GM19395 (cell line): ENCODE results near the gene DSP.

ENCODE experiments used
- ATAC-seq: cut with Tn5 transposase; IDR thresholded peaks from one replicate; pipeline ENCODE4 v1.9.1; 2021; ENCODE audit warnings: mild to moderate bottlenecking, moderate library complexity; ENCODE audit not compliant: unreplicated experiment

Gene DSP

DNA sequence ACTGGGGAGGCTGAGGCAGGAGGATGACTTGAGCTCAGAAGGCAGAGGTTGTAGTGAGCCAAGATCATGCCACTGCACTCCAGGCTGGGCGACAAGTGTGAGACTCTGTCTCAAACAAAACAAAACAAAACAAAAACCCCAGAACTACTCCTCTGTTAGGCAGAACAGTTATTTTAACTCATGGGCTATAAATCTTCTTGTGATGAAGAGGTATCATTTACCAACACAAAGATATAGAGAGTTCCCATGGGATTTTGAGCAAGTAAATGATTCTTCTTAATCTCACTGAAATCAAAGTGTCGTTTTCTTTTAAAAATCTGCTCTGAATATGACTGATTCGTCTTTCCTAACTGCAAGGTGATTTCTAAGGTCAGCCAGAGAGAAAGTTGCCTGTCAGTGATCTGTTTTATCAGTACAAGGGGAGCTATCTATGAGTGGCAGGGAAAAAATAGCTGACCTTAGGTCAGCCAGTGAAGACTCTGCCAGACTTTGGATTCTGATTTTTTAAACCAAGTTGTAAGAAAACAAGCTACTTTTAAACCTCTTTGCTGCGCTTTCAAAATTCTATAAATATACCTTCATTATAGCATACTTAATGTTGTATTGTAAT, 3.8 kb upstream of the DSP start:
- no peak for ATAC-seq

DNA sequence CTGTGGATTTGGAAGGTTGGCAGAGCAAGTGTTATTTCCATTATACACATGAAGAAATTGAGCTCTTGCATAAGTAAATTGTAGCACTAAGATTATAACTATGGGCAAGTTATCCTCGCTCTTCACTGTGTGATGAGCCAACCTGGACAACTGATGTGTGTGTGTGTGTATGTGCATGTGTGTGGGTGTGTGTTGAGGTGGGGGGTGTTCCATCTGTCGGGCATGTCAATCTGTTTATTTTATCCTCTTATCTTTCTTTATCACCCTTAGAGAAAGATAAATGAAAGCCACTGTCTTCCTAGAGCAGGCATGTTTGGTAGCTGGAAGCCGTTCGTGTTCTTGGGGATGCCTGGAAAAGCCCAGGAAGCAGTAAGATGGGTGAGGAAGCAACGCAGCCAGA, 3.0 kb upstream of the DSP start:
- no peak for ATAC-seq

DNA sequence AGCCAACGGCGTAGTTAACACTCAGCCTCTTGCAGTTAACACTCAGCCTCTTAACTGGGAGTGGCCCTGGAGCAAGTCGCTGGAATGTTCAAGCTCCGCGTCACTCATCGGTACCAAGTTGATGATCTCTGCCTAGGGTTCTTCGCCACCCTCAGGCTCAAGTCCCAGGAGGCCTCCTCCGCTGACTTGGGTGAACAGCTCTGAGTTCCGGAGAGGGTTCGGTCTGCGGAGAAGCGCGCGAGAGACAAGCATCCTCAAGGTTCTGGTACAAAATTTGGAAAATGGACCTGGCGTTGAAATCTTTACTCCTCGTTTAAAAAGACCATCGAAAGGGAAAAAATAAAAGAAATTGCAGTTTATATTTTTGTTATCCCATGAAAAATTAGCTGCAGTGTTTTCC, 876 bp upstream of the DSP start:
- no peak for ATAC-seq

DNA sequence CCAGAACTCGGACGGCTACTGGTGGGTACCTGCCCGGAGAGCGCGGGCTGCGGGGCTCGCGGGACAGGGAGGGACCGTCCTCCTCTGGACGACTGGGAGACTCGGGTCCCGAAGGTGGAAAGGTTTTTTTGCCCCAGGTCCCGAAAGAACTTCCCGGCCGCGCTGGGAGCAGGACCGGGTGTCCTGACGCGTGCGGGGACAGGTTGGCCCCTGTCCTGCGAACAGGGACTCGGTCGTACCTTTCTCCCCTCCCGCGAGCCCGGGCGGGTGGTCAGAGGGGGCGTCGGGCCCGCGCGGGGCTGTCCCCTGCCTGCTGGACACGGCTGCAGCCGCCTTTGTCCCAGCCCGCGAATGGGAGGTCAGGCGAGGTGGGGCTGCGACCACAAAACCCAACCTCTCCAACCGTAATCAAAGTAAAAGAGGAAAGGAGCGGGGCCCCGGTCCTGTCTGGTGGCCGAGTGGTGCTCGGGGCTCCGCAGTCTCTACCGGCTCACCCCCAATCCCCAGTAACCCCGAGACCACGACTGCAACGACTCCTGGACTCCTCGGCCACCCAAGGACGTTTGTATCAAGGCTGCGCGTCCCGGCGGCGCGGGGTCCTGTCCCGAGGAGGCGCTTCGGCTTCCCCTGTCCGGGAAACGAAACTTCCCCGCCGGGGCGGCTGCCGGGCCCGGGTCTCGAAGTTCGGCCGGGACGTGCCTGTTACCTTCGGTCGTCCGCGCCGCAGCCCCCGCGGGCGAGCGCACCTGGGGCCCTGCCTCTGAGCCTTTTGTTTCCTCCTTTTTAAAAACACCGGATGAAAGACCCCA, 798 bp downstream of the DSP start:
- ATAC-seq, result no peak

DNA sequence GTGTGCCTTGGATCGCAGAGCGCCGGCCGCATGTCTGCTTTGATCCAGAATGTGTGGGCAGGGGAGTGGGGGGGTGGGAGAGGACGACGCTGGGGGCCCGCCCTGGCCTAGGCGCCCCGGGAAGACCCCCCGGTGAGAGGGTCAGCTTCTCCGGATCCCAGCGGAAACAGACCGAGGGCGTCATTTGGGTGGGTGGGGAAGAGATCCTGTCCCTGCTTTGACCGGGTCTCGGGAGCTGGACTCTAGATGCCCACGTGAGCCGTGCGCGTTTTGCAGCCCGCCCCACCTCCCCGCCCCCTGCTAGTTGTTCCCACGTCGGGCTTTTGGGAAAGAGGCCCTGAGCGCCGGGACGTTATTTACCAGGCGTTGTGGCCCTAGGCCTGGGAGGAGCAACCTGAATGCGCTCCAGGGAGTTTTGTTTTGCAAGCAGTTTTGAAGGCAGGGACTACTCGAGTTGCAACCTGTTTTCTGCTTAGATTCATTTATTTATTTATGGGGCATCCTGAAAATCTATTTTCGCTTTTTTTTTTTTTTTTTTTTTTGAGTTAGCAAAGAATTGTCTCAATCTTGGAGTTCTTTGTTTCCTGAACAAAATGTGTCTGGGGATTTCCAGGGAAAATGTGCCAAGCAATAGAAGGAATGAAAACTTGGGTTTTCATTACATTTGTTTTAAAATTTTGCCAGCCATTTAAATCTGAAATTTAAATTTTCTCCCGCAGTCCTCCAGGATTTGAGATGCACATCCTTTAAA, 1.6 kb downstream of the DSP start:
- ATAC-seq, result no peak

DNA sequence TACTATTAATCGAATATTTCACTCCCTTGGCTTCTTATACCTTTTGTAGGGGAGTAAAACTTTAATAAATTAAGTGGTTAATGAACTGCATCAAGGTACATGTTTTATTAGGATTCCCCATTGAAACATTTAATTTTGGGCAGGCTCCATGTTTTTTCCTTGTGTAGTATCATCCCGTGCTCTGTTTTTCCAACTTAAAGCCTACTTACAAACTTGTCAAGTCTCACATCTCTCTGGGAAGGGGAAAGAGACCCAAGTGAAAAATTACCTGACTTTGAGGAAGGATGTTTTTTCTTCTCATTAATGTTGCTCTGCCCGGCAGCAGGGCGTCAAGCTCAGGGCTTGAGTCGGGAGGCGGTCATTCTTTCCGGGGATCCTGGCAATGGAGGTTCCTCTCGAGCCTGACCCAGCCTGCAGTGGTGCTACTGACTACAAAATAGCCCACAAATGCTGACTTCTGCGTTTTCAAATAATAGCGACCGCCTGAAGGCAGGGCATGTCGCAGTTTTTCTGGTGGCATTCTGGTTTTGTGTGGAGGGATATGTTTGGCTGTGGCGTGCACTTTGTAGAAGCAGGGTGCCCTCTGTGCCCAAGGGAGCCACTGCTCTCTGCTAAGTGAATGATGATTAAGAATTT, 2.4 kb downstream of the DSP start:
- ATAC-seq, result no peak

DNA sequence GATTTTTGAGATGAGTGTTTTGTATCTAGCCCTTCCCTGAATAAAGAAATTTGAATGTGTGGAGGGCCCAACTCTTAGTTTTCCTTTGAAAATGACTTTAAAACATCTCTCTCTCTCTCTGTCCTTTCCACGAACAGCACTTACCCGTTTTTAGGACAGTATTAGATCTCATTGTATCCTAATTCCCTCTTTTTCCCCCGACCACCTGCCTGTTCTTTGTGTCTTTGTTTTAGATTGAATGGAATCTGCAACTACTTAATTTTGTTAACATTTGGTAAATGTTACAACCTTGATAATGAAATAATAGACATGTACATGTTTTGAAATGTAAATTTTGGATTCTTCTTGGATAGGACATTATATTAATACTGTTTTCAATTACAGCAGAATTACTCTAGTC, 3.1 kb downstream of the DSP start:
- ATAC-seq, result no peak

DNA sequence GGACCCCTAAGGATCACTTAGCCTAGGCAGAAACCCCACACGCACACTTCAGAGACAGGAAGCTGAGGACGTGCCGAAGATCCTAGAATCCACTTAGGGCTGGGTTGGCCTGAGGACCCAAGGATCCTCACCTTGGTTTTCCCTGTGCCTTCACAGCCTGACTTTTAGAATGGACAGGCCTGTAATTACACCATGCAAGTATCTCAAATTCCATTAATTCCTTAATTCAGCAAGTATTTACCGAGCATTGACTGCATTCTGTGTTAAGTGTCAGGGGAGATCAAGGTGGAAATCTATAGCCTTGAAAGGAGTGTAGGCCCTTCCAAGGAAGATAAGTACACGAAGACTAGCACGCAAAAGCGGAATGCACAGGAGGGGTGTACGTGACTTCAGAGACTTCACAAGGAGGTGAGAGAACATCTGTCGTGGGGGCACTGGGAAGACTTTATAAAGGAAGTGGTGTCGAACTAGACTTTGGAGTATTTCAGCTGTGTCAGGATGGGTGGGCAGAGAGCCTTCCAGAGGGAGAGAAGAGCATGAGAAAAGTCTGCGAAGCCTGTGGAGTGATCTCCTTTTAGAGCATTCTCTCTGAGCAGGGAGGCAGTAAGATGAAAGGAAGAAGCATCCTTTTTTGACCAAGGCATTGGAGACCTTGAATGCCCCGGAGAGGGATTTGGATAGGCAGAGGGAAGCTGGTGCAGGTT, 4.0 kb downstream of the DSP start:
- ATAC-seq, result no peak

DNA sequence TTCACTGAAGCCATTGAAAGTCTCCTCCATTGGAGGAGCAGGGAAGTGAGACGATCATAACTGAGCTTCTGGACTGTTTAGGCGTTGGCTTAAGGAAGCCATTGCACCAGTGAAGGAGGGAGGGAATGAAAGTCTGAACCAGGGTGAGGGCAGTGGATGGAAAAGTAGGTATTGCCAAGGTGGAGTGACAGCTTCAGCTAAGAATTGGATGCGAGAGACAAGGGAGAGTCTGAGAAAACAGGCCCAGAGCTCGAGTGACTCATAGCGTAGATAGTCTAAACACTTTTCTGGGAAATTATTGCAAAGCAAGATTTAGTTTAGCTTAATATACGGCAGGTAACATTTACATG, 4.5 kb downstream of the DSP start:
- no peak for ATAC-seq

DNA sequence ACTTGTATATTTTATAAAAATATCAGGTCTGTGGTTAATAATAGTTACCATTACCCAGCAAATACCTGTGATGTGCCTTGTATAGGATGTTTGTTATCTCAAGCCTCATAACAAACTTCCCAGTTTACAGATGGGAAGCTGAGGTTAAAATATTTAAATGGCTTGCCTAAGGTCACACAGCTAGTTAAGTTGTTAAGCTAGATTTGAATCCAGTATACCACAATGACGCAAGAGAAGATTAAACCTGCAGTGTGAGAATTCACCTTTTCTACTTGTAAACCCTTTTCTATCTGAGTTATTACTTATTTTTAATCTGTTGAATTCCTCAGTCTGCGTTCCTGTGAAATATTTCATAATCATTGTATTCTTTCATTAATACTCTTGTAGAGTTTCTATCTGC, 4.9 kb downstream of the DSP start:
- no peak for ATAC-seq

DNA sequence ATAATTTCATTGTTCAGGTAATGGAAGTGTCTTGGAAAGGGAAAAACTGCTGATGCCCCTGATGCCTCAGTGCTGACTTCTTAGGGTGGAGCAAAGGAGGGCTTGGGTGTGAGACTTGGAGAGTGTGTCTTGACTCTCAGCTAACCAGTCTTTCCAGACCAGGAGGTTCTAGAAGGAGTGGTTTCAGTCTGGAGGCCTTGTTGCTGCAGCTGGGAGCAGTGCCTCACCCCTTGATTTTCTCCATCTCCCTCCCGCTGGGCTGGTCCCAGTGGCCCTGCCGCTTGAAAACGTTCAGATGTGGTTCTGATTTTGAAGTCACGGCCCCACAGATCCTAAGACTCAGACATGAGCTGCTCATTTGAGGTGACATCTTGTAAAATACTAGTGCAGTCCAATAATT, 5.4 kb downstream of the DSP start:
- no peak for ATAC-seq

DNA sequence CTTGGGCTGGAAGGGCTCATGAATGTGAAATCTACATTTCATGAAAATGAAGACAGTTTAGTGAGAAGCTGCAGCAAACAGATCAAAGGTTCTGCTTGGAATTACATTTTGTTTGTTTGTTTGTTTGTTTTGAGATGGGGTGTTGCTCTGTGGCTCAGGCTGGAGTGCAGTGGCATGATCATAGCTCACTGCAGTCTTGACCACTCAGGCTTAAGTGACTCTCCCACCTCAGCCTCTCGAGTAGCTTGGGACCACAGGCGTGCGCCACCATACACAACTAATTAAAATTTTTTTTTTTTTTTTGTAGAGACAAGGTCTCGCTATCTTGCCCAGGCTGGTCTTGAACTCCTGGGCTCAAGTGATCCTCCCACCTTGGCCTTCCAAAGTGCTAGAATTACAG, 5.8 kb downstream of the DSP start:
- ATAC-seq, result no peak

DNA sequence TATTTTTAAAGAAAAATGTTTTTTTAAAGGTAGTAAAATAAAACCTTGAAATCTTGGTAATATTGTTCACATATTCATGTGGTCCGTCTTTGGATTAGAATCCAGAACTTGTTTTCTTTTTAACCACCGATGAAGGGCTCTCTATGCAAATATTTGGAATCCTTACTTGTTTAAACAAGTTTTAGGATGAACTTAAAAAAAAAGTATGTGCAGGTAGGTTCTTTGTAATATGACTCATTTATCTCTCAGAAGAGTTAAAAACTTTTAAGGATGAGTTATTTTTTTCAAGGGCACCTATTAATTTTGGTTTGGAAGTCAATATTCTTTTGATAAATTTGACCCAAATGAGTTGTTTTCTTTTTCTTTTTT, 8.9 kb downstream of the DSP start:
- no peak for ATAC-seq

DNA sequence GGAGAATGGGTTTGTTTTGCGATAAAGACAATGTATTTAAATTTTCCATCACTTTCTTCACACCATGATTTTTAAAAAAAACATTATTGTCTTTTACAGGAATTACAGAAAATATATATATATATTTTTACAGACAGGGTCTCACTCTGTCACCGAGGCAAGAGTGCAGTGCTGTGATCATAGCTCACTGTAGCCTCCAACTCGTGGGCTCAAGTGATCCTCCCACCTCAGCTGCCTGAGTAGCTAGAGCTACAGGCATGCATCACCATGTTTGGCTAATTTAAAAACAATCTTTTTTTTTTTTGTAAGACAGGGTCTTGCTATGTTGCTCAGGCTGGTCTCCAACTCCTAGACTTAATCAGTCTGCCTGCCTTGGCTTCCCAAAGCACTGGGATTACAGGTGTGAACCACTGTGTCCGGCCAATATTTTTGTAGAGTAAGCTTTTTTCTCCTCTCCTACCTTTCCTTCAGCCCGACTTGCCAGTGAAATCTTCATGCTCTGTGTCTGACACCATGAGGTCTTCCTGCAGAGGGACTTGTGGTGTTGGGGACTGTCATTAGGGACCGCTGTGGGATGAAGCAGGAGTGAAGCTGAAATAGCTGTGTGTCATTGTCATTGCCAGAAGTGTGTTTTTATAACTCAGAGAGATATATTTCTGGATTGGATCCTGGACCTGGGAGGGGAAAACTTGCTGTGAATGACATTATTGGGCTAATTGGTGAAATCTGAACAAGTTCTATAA, 13.2 kb downstream of the DSP start:
- no peak for ATAC-seq

DNA sequence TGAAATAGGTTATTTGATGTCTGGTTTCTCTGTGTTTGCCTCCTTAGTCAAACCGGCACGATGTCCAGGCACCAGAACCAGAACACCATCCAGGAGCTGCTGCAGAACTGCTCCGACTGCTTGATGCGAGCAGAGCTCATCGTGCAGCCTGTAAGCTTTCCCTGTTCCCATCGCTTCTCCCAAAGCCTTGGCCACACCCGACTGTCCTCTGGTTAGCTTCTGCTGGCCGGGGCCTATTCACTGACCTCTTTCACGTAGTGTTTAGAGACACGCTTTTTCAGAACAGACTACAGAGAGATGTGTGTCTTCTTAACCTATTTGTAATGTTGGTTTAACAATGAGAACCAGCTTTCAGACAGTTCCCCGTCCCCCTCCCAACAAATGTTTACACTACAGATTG, 14.2 kb downstream of the DSP start:
- ATAC-seq, result no peak

DNA sequence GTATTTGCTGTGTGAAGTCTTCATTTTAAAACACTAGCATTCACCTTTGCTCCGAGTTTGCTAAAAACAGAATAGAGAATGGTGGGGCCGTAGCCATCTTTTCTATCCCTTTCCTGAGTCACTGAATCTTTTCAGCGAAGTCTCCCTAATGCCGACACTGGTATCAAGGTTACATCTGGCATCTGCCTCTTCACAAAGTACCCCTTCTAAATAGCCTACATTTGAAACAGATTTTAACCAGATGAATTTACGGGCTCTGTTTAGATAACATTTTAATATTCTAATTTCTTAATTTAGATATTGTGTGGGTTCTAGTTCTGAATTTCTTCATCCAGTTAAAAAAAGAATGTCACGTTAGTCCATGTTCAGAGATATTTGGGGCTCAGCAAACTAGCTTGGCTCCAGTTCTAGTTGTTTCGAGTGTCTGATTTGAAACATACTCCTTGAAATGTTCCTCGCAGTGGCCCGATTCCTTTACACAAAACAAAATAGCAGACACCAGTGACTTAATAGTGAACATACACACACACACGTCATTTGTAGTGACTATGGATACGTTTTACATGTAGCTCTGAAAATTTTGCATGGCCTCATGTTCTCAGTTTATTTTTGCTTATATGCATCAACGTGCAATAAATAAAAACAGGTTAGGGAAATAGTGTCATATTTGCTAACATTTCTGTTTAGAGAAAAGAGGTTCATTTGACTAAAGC, 15.1 kb downstream of the DSP start:
- ATAC-seq, result no peak

DNA sequence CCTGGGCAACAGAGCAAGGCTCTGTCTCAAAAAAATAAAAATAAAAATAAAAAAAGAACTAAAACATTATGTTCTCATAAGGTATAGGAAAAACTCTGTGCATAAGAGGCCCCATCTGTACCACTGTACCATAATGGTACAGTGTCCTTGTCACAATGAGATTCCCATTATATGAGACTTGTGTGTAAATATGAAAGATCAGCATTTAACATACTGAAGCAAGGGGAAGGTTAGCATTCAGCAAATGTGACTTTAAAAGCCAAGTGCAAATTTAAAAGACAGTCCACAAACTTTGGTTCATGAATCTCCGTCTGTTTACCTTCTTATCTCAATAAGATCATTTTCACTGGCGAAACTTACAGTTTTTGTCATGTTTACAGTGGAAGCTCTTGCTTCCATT, 16.2 kb downstream of the DSP start:
- ATAC-seq, result no peak

DNA sequence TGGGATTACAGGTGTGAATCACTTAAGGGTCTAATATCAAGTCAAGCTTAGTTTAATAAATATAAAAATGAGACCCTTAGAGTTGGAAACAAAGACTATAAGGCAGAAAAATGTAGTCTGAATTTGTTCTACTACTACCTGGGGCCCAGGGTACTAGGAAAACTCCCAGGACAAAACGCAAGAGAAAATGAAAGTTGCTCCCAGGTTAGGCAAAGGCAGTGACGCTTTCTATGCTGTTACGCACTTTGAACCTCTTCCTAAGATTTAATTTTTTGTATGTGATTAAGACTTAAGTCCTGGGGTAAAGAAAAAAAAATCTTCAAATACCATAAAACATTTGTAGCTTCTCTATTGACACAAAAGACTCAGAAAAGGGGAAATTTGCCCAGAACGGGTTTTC, 17.3 kb downstream of the DSP start:
- no peak for ATAC-seq

DNA sequence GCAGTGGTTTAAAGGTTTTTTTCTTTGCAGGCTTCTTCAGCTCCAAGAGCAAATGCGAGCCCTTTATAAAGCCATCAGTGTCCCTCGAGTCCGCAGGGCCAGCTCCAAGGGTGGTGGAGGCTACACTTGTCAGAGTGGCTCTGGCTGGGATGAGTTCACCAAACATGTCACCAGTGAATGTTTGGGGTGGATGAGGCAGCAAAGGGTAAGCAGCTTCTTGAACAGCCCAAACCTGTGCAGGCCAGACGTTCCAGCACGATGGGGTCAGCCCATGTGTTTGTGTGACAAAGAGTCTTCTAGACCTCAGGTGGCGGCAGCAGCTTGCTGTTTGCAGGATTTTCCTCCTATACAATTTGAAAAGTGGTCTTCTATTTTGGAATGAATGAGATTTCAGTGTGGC, 17.7 kb downstream of the DSP start:
- no peak for ATAC-seq
